Stomach (tissue), 9 donors: Measurements from ENCODE around the gene PDE4B. TPM values are rescaled to one million over a fixed set of nuclear protein-coding genes. Genes with fewer than 3 reads are reported as not detected.

ENCODE experiments used
- DNase-seq, 2 donors: peaks; one replicate each; pipeline versions ENCODE4 v3.0.0 to v3.0.0-alpha.2; 2013 to 2019
- H3K27ac ChIP-seq, 5 donors: fragments of 200-600 bp in 4 of 5; sonication (generic) in 4 of 5; one replicate each; pipeline ENCODE4 v1.5.1; 2013 to 2019; ENCODE audit warnings: mild to moderate bottlenecking in 1 of 5, moderate library complexity in 1 of 5
- H3K27me3 ChIP-seq, 3 donors: fragments of 200-600 bp; sonication (generic); one replicate each; pipeline ENCODE4 v1.5.1; 2017 to 2019; ENCODE audit warnings: mixed run types in 1 of 3
- H3K36me3 ChIP-seq, 4 donors: fragments of 200-600 bp; sonication (generic); 1 replicate in 3 of 4; 2 replicates in 1 of 4; pipeline ENCODE4 v1.5.1; 2016 to 2019
- H3K4me1 ChIP-seq, 4 donors: fragments of 200-600 bp; sonication (generic); one replicate each; pipeline ENCODE4 v1.5.1; 2016 to 2019
- H3K4me3 ChIP-seq, 4 donors: fragments of 200-600 bp; sonication (generic) in 3 of 4; one replicate each; pipeline ENCODE4 v1.5.1; 2016 to 2019; ENCODE audit warnings: mild to moderate bottlenecking in 1 of 4
- H3K9me3 ChIP-seq, 4 donors: fragments of 200-600 bp; sonication (generic); one replicate each; pipeline ENCODE4 v1.5.1; 2016 to 2019
- CTCF ChIP-seq, 7 experiments: fragments of 450-650 bp in 4 of 7; fragments of 200-600 bp in 3 of 7; sonication (generic) in 3 of 7; IDR thresholded peaks; one replicate each; pipeline ENCODE4 v1.5.1; 2016 to 2019; ENCODE audit warnings: antibody characterized with exemption in 7 of 7, control low read depth in 2 of 7, mild to moderate bottlenecking in 1 of 7
- EP300 ChIP-seq: sonication (generic); formaldehyde crosslinking; IDR thresholded peaks from one replicate; pipeline ENCODE4 v1.6.1; 2017; ENCODE audit warnings: antibody characterized with exemption
- POLR2A ChIP-seq, 4 donors: fragments of 450-650 bp; IDR thresholded peaks; one replicate each; pipeline ENCODE4 v1.6.1; 2016; ENCODE audit warnings: antibody characterized with exemption in 4 of 4, control low read depth in 2 of 4, mild to moderate bottlenecking in 1 of 4, moderate library complexity in 1 of 4
- POLR2AphosphoS5 ChIP-seq, 3 donors: sonication (generic); formaldehyde crosslinking; IDR thresholded peaks; one replicate each; pipeline ENCODE4 v1.6.1; 2016; ENCODE audit warnings: antibody characterized with exemption in 3 of 3
- WGBS, 5 donors: extraction: QIAGEN DNeasy Blood & Tissue Kit in 3 of 5; methylation state at CpG; one replicate each; pipeline versions ENCODE4 v1.1.5 to v1.1.7; 2013 to 2018; 5-methylcytosine and 5-hydroxymethylcytosine counted together
- intact Hi-C: fragments of 100-400 bp; cut with DNase I; formaldehyde crosslinking; loops from one replicate; pipeline ENCODE4 v1.15.1; 2023; ENCODE audit warnings: low total_unique reads
- polyA plus RNA-seq, 3 donors: library from polyadenylated mRNA; stranded (reverse); fragments of 200-250 nt; gene quantifications; one replicate each; pipeline ENCODE4 v1.2.3, GENCODE V29; 2013
- total RNA-seq, 5 donors: library from RNA; depleted of rRNA; stranded (reverse); fragments of >200 nt; gene quantifications; one replicate each; pipeline versions ENCODE4 v1.1.0 to v1.2.3, GENCODE V29; 2014 to 2016
- donor health status: healthy with polysubstance abuse.
- donor health status: Bipolar disorder and iron deficiency.
- donor health status: healthy.

PDE4B gene
- total and polyA plus RNA-seq, 8 donors, result 0.45 to 34.3 (median 3.2) TPM

DNA sequence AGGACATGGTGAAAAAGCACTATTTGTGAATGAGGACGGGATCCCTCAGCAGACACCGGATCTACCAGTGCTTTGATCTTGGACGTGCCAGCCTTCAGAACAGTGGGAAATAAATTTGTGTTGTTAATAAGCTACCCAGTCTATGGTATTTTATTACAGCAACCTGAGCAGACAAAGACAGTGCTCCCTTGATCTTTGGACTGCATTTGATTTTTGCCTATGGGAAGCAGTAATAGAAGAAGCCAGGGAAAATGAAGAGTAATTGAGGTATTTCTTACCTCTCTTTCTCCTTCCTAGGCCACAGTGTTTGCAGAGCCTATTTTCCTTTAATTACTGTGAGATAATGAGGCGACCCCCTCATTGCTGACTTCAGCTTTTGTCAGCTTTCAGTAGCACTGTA lies 87.9 kb downstream of the PDE4B start:
- Histone ChIP-seq H3K27me3 (no peaks in the 10 kb centered on the region), H3K27ac (no peak overlapping the region), H3K4me3 (no peak overlapping the region), H3K9me3 (peaks cover 0 to 12% (median 2%) of the 10 kb centered on the region in 4 donors), H3K4me1 (no peaks in the 10 kb centered on the region), H3K36me3 (no peaks in the 10 kb centered on the region)
- TF ChIP-seq CTCF (IDR thresholded peaks at IDR 0.05), result no peak
- no peak for TF ChIP-seq POLR2A (IDR thresholded peaks at IDR 0.05)
- no peak for TF ChIP-seq POLR2AphosphoS5 (IDR thresholded peaks at IDR 0.05)
- TF ChIP-seq EP300, result no peak
- WGBS, 5 donors, result 58 to 76% (median 70%) methylated on average over 4 of the region's 4 CpGs
- DNase-seq, result no peak
- intact Hi-C loops, result no loop called here

- intact Hi-C loops, result no loop called here
- TF ChIP-seq POLR2A (IDR thresholded peaks at IDR 0.05), result no peak
- no peak for TF ChIP-seq CTCF (IDR thresholded peaks at IDR 0.05)
- TF ChIP-seq EP300, result no peak
- TF ChIP-seq POLR2AphosphoS5 (IDR thresholded peaks at IDR 0.05), result no peak
- no peak overlapping the region for H3K27ac ChIP-seq
- H3K4me3 ChIP-seq, result no peak overlapping the region
- H3K36me3 ChIP-seq, result no peaks in the 10 kb centered on the region
- H3K9me3 ChIP-seq, result peaks cover 0 to 12% (median 2%) of the 10 kb centered on the region in 4 donors
- WGBS, 5 donors, result 58 to 70% (median 61%) methylated on average over 2 of the region's 2 CpGs
- H3K4me1 ChIP-seq, result no peaks in the 10 kb centered on the region
- no peaks in the 10 kb centered on the region for H3K27me3 ChIP-seq
- no peak for DNase-seq
Measured at GRCh38 chr1:65881067-65881594, 88.4 kb downstream of the PDE4B start.

DNA sequence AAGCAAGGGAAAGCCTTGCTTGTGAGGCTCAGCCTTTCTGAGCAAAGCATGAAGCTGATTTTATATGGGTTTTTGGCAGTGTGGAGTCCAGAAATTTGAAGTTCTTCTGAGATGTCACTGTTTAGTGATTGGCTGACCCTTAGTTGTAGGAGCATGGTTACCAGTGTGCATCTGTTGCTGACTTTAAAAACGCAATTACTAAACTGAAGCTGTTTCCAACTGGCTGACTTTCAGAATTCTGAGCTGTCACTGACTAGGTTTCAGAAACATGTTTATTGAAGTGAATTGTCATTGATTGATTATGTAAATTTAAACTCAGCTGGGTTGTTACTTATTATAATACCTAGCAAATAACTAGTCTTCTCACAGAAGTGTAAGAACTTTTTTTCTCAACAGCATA lies 89.4 kb downstream of the PDE4B start:
- Histone ChIP-seq H3K4me3 (no peak overlapping the region), H3K27ac (no peak overlapping the region), H3K36me3 (no peaks in the 10 kb centered on the region), H3K27me3 (no peaks in the 10 kb centered on the region), H3K4me1 (no peaks in the 10 kb centered on the region), H3K9me3 (peaks cover 0 to 11% (median 1%) of the 10 kb centered on the region in 4 donors)
- DNase-seq, result no peak
- WGBS, 5 donors, result 50 to 69% (median 61%) methylated on average over 1 of the region's 1 CpG
- intact Hi-C loops, result no loop called here
- TF ChIP-seq CTCF (IDR thresholded peaks at IDR 0.05), result no peak
- TF ChIP-seq EP300, result no peak
- TF ChIP-seq POLR2AphosphoS5 (IDR thresholded peaks at IDR 0.05), result no peak
- no peak for TF ChIP-seq POLR2A (IDR thresholded peaks at IDR 0.05)

- no peaks in the 10 kb centered on the region for H3K27me3 ChIP-seq
Measured at GRCh38 chr1:65889441-65889840, 96.7 kb downstream of the PDE4B start.

More at GRCh38 chr1:65889441-65889840, 96.7 kb downstream of the PDE4B start:
- H3K36me3 ChIP-seq, result no peaks in the 10 kb centered on the region
- no peak for DNase-seq
- intact Hi-C loops, result no loop called here
- TF ChIP-seq POLR2A (IDR thresholded peaks at IDR 0.05) (no peak), CTCF (IDR thresholded peaks at IDR 0.05) (no peak), EP300 (no peak), POLR2AphosphoS5 (IDR thresholded peaks at IDR 0.05) (no peak)
- H3K9me3 ChIP-seq, result no peaks in the 10 kb centered on the region
- H3K4me1 ChIP-seq, result no peaks in the 10 kb centered on the region
- no peak overlapping the region for H3K27ac ChIP-seq
- no peak overlapping the region for H3K4me3 ChIP-seq
